NCI-H226 (cell line): Measurements from ENCODE around the gene RABGGTA.

Experiments
- DNase-seq: peaks from one replicate; pipeline ENCODE4 v3.0.0-alpha.2; 2015

RABGGTA gene, protein sequence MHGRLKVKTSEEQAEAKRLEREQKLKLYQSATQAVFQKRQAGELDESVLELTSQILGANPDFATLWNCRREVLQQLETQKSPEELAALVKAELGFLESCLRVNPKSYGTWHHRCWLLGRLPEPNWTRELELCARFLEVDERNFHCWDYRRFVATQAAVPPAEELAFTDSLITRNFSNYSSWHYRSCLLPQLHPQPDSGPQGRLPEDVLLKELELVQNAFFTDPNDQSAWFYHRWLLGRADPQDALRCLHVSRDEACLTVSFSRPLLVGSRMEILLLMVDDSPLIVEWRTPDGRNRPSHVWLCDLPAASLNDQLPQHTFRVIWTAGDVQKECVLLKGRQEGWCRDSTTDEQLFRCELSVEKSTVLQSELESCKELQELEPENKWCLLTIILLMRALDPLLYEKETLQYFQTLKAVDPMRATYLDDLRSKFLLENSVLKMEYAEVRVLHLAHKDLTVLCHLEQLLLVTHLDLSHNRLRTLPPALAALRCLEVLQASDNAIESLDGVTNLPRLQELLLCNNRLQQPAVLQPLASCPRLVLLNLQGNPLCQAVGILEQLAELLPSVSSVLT

DNA sequence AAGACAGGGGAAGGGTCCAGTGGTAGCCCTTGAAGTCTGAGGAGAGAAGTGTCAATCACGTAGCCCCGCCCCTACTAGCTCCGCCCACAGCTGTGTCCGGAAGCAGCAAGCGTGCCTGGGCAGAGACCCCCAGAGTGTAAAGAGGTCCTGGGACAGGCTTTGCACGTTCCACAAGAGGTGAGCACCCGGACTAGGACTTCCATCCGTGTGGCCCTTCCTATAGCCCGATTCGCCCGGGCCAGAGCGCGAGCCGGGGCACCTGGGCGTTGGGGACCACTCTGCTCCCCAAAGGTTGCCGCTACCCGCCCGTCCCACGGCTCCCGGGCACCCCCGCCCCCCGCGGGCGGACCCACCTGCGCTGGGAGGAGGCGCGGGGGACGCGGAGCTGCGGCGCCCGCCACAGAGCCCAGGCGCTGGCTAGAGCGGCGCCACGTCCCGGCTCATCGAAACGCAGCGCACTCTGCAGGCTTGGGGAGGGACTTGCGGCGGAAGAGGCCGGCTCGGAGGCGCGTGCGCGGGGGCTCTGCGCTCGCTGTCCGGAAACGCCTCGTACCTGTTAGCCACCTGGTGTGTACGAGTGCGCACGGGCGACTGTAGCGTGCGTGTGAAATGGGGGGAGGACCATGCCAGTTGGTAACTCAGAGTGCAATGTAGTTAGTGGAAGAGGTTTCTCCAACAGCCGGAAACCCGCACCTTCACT lies at the start of gene RABGGTA:
RABGGTA (minus strand) TSS at position 464 of the 700 bp plus-strand sequence. CDS start 482 bp downstream, outside the sequence.
- DNase-seq, result peak; percentile 86

DNA sequence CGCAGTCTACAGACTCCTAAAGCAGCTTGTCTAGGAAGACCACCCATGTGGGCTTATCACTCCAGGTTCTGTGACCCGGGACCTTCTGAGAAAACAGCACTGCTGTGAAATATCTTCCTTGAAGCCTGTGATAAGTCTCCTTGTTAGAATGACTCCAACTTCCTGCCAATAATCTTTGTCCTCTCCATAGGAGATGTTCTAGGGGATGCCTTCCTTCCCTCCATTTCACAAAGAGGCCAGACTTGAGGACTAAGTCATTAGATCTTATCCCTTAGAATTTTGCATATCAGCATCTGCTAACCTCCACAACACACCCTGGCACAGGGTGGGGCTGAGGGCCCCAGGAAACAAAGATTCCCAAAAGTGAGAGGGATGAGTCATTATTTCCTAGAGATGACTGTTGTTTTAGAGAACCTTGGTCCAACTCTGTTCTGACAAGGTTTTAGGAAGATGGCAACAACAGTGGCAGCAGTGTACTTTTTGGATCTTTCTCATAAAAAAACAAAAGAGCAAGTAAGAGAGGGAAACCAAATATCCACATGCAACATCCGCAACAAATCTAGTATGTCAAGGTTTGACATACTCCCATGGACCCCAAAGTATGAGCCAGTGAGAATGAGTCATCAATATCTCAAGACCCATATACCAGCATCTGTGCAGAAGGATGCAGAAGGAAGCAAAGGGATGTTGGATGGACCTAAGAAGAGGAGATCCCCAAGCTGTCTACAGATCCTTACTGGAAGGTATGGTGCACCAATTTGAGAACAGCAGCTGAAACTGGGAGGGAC lies 45.9 kb upstream of the RABGGTA start:
- DNase-seq, result peak; percentile 64

DNA sequence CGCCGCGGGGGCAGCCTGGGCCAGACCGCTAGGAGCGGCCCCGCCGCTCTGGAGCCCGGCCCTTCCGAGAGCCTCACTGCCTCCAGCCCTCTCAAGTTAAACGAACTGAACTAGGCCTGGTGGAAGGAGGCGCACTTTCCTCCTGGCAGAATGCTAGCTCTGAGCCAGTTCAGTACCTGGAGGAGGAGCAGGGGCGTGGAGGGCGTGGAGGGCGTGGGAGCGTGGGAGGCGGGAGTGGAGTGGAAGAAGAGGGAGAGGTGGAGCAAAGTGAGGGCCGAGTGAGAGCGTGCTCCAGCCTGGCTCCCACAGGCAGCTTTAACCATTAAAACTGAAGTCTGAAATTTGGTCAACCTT lies 45.2 kb upstream of the RABGGTA start:
- no peak for DNase-seq

DNA sequence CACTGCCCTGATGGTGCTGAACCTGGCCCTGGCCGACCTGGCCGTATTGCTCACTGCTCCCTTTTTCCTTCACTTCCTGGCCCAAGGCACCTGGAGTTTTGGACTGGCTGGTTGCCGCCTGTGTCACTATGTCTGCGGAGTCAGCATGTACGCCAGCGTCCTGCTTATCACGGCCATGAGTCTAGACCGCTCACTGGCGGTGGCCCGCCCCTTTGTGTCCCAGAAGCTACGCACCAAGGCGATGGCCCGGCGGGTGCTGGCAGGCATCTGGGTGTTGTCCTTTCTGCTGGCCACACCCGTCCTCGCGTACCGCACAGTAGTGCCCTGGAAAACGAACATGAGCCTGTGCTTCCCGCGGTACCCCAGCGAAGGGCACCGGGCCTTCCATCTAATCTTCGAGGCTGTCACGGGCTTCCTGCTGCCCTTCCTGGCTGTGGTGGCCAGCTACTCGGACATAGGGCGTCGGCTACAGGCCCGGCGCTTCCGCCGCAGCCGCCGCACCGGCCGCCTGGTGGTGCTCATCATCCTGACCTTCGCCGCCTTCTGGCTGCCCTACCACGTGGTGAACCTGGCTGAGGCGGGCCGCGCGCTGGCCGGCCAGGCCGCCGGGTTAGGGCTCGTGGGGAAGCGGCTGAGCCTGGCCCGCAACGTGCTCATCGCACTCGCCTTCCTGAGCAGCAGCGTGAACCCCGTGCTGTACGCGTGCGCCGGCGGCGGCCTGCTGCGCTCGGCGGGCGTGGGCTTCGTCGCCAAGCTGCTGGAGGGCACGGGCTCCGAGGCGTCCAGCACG lies 44.6 kb upstream of the RABGGTA start:
- DNase-seq, result no peak

DNA sequence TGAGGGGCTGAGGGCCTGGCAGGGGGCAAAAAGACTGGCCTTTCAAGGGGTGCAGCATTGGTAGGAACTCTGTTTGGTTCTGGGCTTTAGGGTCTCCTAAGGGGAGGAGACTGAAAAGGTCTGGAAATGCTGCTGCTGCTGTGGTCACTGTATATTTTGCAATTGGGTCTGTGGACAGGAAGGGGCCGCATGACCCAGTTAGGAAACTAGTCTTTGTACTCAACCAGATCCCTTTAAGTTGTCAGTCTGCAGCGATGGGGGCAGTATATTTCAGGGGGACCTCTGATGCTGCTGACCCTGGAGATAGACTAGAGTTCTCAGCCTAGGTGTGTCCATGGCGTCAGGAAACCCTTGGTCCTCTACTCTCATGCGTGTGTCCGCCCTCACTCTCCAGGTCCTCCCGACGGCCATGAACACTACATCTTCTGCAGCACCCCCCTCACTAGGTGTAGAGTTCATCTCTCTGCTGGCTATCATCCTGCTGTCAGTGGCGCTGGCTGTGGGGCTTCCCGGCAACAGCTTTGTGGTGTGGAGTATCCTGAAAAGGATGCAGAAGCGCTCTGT lies 43.9 kb upstream of the RABGGTA start:
- DNase-seq, result no peak

DNA sequence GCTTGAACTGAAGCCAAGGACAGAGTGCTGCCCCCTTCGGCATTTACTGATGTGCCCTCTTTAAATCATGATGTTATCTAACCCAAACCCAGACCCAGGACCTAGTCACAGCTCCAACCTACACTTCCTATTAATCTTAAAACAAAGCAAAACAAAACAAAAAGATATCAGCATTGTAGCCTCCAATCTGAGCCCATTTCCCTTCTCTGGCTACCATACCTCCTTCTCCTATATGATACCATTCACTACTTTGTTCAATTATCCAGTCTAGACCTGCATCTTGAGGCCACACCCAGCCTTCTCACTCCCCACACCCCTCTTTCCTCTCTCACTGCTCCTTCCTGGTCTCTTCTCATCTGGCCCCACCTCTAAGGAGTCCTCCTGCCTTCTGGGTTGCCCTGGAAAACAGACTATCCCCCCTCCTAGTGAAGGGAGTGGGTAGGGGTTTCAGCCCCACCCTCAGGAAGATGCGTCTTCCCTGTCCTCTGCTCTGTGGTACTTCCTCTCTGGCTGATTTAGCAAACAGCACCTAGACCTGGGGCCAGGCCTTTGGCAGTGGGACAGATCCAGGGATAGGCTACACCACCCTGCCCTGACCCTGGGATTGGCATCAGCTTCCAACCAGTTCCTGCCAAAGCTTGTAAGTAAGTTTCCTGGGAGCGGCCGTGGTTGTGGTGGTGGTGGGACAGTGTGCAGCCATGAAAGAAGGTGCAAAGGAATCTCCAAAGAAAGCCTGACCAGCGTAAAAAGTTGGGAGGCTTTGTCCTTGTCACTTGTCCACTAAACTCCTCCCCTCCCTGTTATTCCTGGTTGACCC lies 43.2 kb upstream of the RABGGTA start:
- no peak for DNase-seq

DNA sequence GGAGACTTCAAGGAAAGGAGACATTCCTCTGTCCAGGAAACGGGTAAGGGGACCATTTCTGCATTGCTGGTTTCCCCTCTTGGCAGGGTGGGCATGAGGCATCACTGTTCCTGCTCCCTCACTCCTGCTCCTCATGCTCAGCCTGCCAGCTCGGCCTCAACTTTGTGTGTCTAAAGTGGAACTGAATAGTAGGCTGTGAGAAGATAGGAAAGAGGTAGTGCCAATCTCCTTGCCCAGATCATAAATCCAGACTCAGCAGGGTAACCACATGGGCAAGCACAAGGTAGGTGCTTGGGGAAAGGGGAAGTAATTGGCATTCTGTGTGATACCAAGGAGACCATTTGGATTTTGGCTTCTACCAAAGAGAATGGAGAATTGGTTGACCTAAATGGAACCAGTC lies 42.5 kb upstream of the RABGGTA start:
- no peak for DNase-seq

DNA sequence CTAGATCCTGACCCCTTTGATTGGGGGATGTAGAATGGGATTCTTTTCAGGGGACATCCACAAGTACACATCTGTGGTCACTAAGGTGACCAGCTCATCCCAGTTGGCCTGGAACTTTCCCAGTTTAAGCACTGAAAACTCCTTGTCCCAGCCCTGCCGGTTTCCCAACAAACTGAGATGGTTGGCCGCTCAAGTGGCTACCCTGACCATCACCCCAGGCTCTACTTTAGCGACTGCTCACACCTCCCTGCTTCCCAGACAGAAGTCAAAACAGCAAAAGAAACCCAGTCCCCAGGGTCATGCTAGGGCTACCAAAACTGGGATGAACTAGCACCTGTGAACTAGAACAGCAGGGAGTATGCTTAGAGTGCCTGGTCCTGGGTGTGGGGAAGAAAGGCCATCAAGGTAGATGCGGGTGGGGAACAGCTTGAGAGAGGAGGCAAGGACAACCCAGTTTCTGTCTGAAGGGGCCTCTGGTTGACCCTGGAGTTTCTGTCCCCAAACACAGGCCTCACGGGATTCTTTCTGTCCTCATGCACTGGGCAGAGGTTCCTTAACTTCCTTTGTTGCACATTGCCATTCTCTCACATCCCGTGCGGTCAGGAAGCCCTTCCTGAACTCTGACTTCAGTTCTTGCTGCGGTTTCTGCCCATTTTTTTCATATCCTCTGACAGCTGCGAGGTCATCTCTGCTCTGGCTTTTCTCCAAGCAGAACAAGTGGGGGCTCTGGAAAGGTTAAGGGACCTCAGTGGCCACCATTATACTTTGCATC lies 41.5 kb upstream of the RABGGTA start:
- DNase-seq, result no peak

DNA sequence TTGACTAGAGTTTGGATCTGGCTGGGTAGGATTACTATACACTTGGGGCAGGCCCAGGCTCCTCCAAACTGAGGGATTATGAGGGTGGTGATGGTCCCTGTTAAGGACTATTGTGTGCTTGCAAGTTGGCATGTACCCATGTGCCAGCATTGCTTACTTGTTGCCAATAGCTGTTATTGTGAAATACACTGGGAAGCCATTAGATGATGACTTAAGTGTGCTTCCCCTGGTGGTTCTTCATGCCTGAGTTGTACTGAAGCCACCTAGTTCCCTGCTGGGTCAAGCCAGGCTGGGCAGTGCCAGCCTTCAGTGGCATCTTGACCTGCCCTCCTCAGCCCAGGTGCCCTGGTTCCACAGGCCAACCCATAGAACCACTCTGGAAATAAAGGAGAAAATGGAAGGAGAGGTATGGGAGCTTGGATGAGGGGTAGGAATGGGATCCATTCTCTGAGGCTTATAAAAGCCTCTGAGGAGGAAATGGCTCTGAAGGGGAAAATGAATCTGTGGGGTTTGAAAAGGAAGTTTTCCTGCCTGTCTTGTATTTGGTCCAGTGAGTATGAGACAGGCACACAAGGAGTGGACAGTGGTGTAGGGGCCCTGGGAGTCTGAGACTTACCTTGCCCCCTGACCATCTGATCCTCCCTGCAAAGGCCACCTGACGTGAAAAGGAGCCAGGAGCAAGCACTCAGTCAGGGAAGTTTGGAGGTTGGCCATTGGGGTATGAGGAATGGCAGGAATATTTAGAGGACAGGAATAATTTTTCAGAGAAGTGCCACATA lies 40.6 kb upstream of the RABGGTA start:
- no peak for DNase-seq

DNA sequence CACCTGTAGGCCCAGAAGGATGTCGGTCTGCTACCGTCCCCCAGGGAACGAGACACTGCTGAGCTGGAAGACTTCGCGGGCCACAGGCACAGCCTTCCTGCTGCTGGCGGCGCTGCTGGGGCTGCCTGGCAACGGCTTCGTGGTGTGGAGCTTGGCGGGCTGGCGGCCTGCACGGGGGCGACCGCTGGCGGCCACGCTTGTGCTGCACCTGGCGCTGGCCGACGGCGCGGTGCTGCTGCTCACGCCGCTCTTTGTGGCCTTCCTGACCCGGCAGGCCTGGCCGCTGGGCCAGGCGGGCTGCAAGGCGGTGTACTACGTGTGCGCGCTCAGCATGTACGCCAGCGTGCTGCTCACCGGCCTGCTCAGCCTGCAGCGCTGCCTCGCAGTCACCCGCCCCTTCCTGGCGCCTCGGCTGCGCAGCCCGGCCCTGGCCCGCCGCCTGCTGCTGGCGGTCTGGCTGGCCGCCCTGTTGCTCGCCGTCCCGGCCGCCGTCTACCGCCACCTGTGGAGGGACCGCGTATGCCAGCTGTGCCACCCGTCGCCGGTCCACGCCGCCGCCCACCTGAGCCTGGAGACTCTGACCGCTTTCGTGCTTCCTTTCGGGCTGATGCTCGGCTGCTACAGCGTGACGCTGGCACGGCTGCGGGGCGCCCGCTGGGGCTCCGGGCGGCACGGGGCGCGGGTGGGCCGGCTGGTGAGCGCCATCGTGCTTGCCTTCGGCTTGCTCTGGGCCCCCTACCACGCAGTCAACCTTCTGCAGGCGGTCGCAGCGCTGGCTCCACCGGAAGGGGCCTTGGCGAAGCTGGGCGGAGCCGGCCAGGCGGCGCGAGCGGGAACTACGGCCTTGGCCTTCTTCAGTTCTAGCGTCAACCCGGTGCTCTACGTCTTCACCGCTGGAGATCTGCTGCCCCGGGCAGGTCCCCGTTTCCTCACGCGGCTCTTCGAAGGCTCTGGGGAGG lies 39.5 kb upstream of the RABGGTA start, which contains the start of gene LTB4R:
LTB4R (plus strand) TSS at position 857 of the 959 bp plus-strand sequence. CDS start 4,150 bp downstream, outside the sequence.
- DNase-seq, result no peak

DNA sequence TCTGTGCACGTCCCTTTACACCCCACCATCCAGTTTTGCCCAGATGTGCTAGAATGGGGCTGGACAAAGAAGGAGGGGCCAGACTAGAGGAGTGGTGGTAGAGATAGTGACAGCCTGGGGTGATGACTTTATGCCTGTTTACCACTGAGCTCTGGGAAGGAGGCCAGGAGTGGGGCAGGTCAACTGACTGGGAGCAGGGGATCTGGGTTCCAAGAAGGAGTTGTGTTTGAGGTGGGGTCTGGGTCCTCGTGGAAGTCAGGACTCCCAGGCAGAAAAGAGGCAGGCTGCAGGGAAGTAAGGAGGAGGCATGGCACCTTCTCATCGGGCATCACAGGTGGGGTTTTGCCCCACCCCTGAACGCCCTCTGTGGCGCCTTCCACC lies 38.9 kb upstream of the RABGGTA start:
- no peak for DNase-seq

DNA sequence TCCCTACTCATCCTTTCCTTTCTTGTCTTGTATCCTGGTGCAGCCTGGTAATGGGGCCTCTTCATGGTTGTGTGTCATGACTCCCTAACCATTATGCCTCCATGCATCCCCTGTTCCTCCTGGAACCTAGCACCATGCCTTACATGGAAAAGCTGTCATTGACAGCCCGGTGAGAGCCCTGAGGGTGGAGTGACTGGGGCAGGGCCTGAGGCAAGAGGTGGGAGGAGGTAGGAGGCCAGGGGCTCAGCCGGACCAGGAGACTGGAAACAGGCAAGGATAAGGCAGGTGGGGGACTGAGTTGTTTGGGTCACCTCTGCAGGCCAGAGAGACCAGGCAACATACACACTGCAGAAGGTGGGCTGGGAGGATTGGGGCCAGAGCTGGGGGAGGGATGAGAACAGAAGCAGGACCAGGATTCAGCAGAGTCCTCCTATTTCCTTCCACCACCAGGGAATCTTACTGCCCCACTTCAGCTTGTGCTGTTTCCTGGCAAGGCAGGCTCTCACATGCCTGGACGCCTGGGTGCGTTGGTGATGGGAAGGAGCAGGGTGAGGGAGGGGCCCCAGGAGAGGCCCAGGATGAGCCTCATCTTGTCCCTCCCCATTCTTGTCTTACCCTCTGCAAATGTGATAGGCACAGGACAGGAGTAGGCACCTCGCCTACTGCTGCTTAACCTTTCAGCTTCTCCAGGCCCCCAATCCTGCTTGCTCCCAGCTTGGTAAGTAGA lies 38.3 kb upstream of the RABGGTA start, which contains the start of gene LTB4R2:
LTB4R2 (plus strand) TSS at position 603 of the 727 bp plus-strand sequence. CDS start 525 bp downstream, outside the sequence.
- DNase-seq, result no peak

DNA sequence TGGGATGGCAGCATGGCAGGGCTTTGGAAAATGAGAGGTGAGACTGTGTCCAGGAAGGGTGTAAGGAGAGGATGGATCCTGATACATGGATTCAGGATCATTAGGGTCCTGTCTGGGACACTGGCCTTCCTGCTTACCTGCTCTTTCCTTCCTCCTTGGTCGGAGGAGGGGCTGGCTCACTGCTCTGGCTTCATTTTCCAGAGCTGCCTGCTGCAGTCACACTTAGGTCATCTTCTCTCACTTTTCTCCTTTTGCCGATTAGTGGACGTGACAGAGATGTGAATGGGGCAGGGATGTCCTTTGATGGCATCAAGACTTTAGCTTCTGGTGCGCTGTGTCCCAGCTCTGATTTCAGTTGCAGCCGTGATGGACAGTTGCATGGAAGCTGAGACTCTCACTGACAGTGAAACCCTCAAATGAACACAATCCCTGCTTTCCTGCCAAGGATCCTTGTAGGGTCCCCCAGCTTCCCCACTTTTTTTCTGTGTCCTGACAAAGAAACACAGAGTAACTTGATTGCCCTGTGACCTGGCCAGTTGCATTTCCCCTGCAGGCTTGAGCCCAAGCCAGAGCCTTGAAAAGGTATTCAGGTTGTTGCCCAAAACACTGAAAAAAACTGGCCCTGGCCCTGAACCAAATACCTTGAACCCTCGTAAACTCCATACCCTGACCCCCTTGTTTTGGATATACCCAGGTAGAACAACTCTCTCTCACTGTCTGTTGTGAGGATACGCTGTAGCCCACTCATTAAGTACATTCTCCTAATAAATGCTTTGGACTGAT lies 37.1 kb upstream of the RABGGTA start:
- DNase-seq, result no peak

DNA sequence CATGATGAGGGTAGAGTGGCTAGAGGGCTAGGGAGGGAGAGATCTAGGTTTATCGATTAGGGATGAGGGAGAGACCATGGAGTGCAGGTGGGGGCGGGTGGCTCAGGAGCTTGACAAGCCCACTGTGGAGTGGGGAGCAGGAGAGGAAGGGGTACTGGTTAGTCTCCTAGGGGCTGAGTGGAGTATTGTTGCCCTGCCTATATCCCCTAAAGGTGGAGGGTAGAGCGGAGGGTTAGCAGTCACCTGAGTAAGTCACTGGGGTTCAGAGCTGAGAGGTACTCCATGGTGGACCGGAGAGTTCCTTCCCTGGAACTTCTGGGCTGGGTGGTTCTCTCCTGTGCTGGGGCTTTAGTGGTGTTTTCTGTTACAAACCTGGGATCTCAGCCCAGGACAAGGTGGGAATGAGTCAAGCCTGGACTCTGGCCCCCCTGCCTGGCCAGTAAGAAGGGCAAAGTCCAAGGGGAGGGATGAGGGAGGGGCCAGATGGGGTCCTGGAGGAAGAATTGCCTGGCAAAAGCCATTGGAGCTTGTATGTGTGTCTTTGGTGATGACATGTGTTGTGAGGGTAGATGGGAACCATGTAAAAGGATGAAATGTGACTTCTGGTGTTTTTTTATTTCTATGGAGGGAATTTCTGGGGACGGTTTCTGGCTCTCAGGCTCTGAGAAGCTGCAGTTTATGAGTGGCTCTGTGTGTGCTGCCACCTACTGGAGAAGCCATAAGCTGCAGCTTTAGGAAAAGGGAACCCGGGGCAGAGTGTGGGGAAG lies 36.4 kb upstream of the RABGGTA start, which contains the start of gene CIDEB:
CIDEB (minus strand) TSS at position 403 of the 767 bp plus-strand sequence; CDS start at position 284, 119 bp downstream.
- peak; percentile 26 for DNase-seq

DNA sequence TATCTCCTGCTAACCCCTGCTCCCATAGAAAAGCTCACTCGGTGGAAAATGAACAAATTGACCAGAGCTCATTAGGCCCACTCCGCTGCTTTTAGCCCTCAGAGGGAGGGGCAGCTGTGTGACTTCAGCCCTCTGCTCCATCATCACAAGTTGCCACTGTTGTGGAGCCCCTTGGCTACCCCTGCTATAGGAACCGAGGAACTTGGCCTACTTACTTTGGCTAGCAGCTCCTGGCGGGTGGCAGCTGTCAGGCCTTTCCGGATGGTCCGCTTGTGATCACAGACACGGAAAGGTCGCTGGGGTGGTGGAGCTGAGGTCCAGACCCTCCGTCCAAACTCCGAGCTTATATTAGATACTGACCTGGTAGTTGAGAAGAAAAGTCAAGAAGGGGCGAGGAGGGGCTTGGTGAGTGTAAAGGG lies 35.8 kb upstream of the RABGGTA start:
- DNase-seq, result no peak
